HCT116 (cell line): ENCODE results near the gene GNA12. TPM values are rescaled to one million over a fixed set of nuclear protein-coding genes. Genes with fewer than 3 reads are reported as not detected.

Experiments used
- ATAC-seq: fragments of 200-7000 bp; cut with Tn5 transposase; 2 replicates; pipeline ENCODE4 v1.9.1; 2020; ENCODE audit warnings: mild to moderate bottlenecking, moderate library complexity
- BruUV-seq: library from RNA; stranded (reverse); fragments of 400-500 nt; replicated peaks from 2 replicates; lab custom pipeline; 2021; lab: Mats Ljungman, UMichigan
- CTCF ChIA-PET: fragments of 300-600 bp; sonication (Branson Sonifier 250); formaldehyde crosslinking; loops from one replicate; lab custom pipeline; 2021; ENCODE audit warnings: antibody characterized with exemption; lab: Charles Lee
- POLR2A ChIA-PET: fragments of 300-600, 350-600 bp; sonication (Branson Sonifier 250); formaldehyde crosslinking; loops from one replicate; lab custom pipeline; 2021; ENCODE audit warnings: antibody characterized with exemption; lab: Charles Lee
- RAD21 ChIA-PET, 2 experiments: fragments of 300-600 bp; sonication (Branson Sonifier 250); formaldehyde crosslinking; loops; one replicate each; lab custom pipeline; 2023; ENCODE audit warnings: low total read pairs in 2 of 2; ENCODE audit not compliant: uncharacterized antibody in 2 of 2, unreplicated experiment in 2 of 2, low non-redundant PET in 1 of 2; lab: Charles Lee
- DNase-seq: peaks from one replicate; pipeline ENCODE4 v3.0.0-alpha.2; 2010; ENCODE audit warnings: low read depth, low spot score
- H2AFZ ChIP-seq: fragments of 200-600 bp; shearing (Covaris generic), sonication (generic); 2 replicates; pipeline ENCODE4 v1.6.1; 2017; ENCODE audit warnings: low read depth, mixed run types, mixed read lengths, antibody characterized with exemption, low read length; ENCODE audit not compliant: poor library complexity, severe bottlenecking
- H3K27ac ChIP-seq: 2 replicates; pipeline ENCODE4 v1.5.1; 2012; ENCODE audit warnings: low read depth, low read length
- H3K27me3 ChIP-seq: fragments of 200-600 bp; sonication (generic); 2 replicates; pipeline ENCODE4 v1.6.1; 2016; ENCODE audit warnings: mixed run types, low read length, mixed read lengths; ENCODE audit not compliant: insufficient read depth
- H3K36me3 ChIP-seq, 2 experiments: fragments of 200-500 bp in 1 of 2; fragments of 200-600 bp in 1 of 2; sonication (Bioruptor generic) in 1 of 2; sonication (generic) in 1 of 2; 2 replicates each; pipeline versions ENCODE4 v1.5.1 to v1.6.1; 2014 to 2016; ENCODE audit warnings: low read length in 2 of 2, inconsistent platforms in 1 of 2, mixed read lengths in 1 of 2, mixed run types in 1 of 2; ENCODE audit not compliant: insufficient read depth in 2 of 2, control insufficient read depth in 1 of 2
- H3K4me1 ChIP-seq, 2 experiments: fragments of 200-600 bp in 1 of 2; sonication (generic) in 1 of 2; 2 replicates each; pipeline versions ENCODE4 v1.5.1 to v1.6.1; 2012 to 2017; ENCODE audit warnings: low read length in 2 of 2, inconsistent platforms in 1 of 2, mild to moderate bottlenecking in 1 of 2, mixed read lengths in 1 of 2, mixed run types in 1 of 2, moderate library complexity in 1 of 2; ENCODE audit not compliant: insufficient read depth in 2 of 2, control insufficient read depth in 1 of 2
- H3K4me2 ChIP-seq: fragments of 200-600 bp; sonication (generic); 2 replicates; pipeline ENCODE4 v1.6.1; 2017; ENCODE audit warnings: mixed run types, low read length, mixed read lengths
- H3K4me3 ChIP-seq, 2 experiments: fragments of 200-600 bp in 1 of 2; sonication (generic) in 1 of 2; replicated peaks in 1 of 2; 2 replicates each; pipeline ENCODE4 v1.5.1; 2011 to 2016; ENCODE audit warnings: low read length in 2 of 2, control low read depth in 1 of 2, low read depth in 1 of 2, mild to moderate bottlenecking in 1 of 2, mixed read lengths in 1 of 2, mixed run types in 1 of 2
- H3K79me2 ChIP-seq: fragments of 200-600 bp; sonication (generic); 2 replicates; pipeline ENCODE4 v1.6.1; 2017; ENCODE audit warnings: mild to moderate bottlenecking, mixed run types, low read length, moderate library complexity, mixed read lengths; ENCODE audit not compliant: insufficient read depth
- H3K9ac ChIP-seq: fragments of 200-600 bp; sonication (generic); 2 replicates; pipeline ENCODE4 v1.6.1; 2016; ENCODE audit warnings: low read length, mixed read lengths
- H3K9me2 ChIP-seq: fragments of 200-600 bp; sonication (generic), shearing (Covaris generic); 2 replicates; pipeline ENCODE4 v1.6.1; 2017; ENCODE audit warnings: mixed run types, mild to moderate bottlenecking, moderate library complexity; ENCODE audit not compliant: insufficient read depth
- H3K9me3 ChIP-seq, 2 experiments: fragments of 200-500 bp in 1 of 2; fragments of 200-600 bp in 1 of 2; sonication (Bioruptor generic) in 1 of 2; sonication (generic) in 1 of 2; 2 replicates each; pipeline ENCODE4 v1.6.1; 2014 to 2017; ENCODE audit warnings: low read length in 2 of 2, mixed read lengths in 2 of 2, inconsistent platforms in 1 of 2, low read depth in 1 of 2, mild to moderate bottlenecking in 1 of 2, mixed run types in 1 of 2, moderate library complexity in 1 of 2; ENCODE audit not compliant: control insufficient read depth in 1 of 2, insufficient read depth in 1 of 2
- H4K20me1 ChIP-seq: fragments of 200-600 bp; sonication (generic), shearing (Covaris generic); 2 replicates; pipeline ENCODE4 v1.6.1; 2017; ENCODE audit warnings: mixed run types, mild to moderate bottlenecking, moderate library complexity; ENCODE audit not compliant: insufficient read depth
- ATF3 ChIP-seq: IDR thresholded peaks from 2 replicates; pipeline ENCODE4 v1.6.1; 2012
- CBX3 ChIP-seq: IDR thresholded peaks from 2 replicates; pipeline ENCODE4 v1.6.1; 2012; ENCODE audit warnings: low read depth
- CEBPB ChIP-seq: IDR thresholded peaks from 2 replicates; pipeline ENCODE4 v1.6.1; 2012; ENCODE audit warnings: low read depth
- ELF1 ChIP-seq: IDR thresholded peaks from 2 replicates; pipeline ENCODE4 v1.6.1; 2012; ENCODE audit warnings: low read depth, borderline replicate concordance
- EZH2 ChIP-seq: fragments of 200-600 bp; sonication (generic); IDR thresholded peaks from 2 replicates; pipeline ENCODE4 v1.6.1; 2017; ENCODE audit warnings: antibody characterized with exemption, mixed run types
- FOSL1 ChIP-seq: IDR thresholded peaks from 2 replicates; pipeline ENCODE4 v1.6.1; 2012; ENCODE audit warnings: low read depth
- JUND ChIP-seq: IDR thresholded peaks from 2 replicates; pipeline ENCODE4 v1.6.1; 2012
- MAX ChIP-seq: IDR thresholded peaks from 2 replicates; pipeline ENCODE4 v1.6.1; 2012
- RAD21 ChIP-seq: IDR thresholded peaks from 2 replicates; pipeline ENCODE4 v1.6.1; 2012; ENCODE audit warnings: low read depth, mild to moderate bottlenecking
- SIN3A ChIP-seq: IDR thresholded peaks from 2 replicates; pipeline ENCODE4 v1.6.1; 2012; ENCODE audit warnings: low read depth
- SRF ChIP-seq: IDR thresholded peaks from 2 replicates; pipeline ENCODE4 v1.6.1; 2012; ENCODE audit warnings: low read depth
- ZBTB33 ChIP-seq: IDR thresholded peaks from 2 replicates; pipeline ENCODE4 v1.6.1; 2011; ENCODE audit warnings: mild to moderate bottlenecking, low read length, moderate library complexity; ENCODE audit not compliant: insufficient replicate concordance; ENCODE audit errors: extremely low read depth
- ZNF274 ChIP-seq: fragments of 200-500 bp; sonication (Bioruptor generic); IDR thresholded peaks from 2 replicates; pipeline ENCODE4 v1.6.1; 2014; ENCODE audit warnings: mild to moderate bottlenecking, low read depth, low read length, inconsistent platforms
- intact Hi-C: fragments of 100-400 bp; cut with micrococcal nuclease; formaldehyde crosslinking; loops from 2 replicates; pipeline ENCODE4 v1.10.0; 2022
- total RNA-seq: library from RNA; stranded (reverse); gene quantifications from one replicate; pipeline ENCODE4 v1.2.1, GENCODE V29; 2021; ENCODE audit not compliant: unreplicated experiment
- TF ChIP-seq, protein P1 (sequence below): IDR thresholded peaks from 2 replicates; pipeline ENCODE4 v1.6.1; 2012; ENCODE audit warnings: low read depth

Gene GNA12
- total RNA-seq, 1 experiment from 2014 or later: 32.6 TPM

- H3K36me3 ChIP-seq: no peaks in the 10 kb centered on the region
- peaks cover 64% of the 10 kb centered on the region for H3K79me2 ChIP-seq
- no peak overlapping the region for H3K4me2 ChIP-seq
- no peak for ATAC-seq
- H3K9ac ChIP-seq: no peak overlapping the region
- H3K27ac ChIP-seq: no peak overlapping the region
- H3K27me3 ChIP-seq: no peaks in the 10 kb centered on the region
- no TSS peak for BruUV-seq
- H3K9me3 ChIP-seq: no peaks in the 10 kb centered on the region
- no peak overlapping the region for H3K4me3 ChIP-seq
- RAD21 ChIA-PET: no interaction called here
- DNase-seq: no peak
- H3K4me1 ChIP-seq: no peaks in the 10 kb centered on the region
- TF ChIP-seq FOSL1 (no peak), ATF3 (no peak)
- no peak overlapping the region for H2AFZ ChIP-seq
- intact Hi-C loops: no loop called here
- POLR2A ChIA-PET: no interaction called here
- CTCF ChIA-PET: no interaction called here
- no peaks in the 10 kb centered on the region for H3K9me2 ChIP-seq
- H4K20me1 ChIP-seq: no peaks in the 10 kb centered on the region
Observed at GRCh38 chr7:2813350-2814185, 30.5 kb downstream of the GNA12 start.

GRCh38 chr7:2812831-2813230 is 31.3 kb downstream of the GNA12 start:
- H3K9me2 ChIP-seq: no peaks in the 10 kb centered on the region
- H3K4me2 ChIP-seq: no peak overlapping the region
- POLR2A ChIA-PET: no interaction called here
- peaks cover 60% of the 10 kb centered on the region for H3K79me2 ChIP-seq
- RAD21 ChIA-PET: no interaction called here
- CTCF ChIA-PET: no interaction called here
- no peaks in the 10 kb centered on the region for H3K9me3 ChIP-seq
- DNase-seq (no peak), ATAC-seq (no peak)
- BruUV-seq: no TSS peak
- H3K27me3 ChIP-seq: no peaks in the 10 kb centered on the region
- no peak overlapping the region for H3K27ac ChIP-seq
- H3K4me1 ChIP-seq: no peaks in the 10 kb centered on the region
- no peaks in the 10 kb centered on the region for H4K20me1 ChIP-seq
- no peaks in the 10 kb centered on the region for H3K36me3 ChIP-seq
- intact Hi-C loops: no loop called here
- H3K9ac ChIP-seq: no peak overlapping the region
- H3K4me3 ChIP-seq: no peak overlapping the region
- H2AFZ ChIP-seq: no peak overlapping the region
- TF ChIP-seq ZBTB33 (no peak), ATF3 (no peak), MAX (no peak), ZNF274 (no peak), EZH2 (no peak), RAD21 (no peak), SRF (no peak), CEBPB (no peak), JUND (no peak), SIN3A (no peak), ELF1 (no peak), CBX3 (no peak)
- TF ChIP-seq, protein P1, sequence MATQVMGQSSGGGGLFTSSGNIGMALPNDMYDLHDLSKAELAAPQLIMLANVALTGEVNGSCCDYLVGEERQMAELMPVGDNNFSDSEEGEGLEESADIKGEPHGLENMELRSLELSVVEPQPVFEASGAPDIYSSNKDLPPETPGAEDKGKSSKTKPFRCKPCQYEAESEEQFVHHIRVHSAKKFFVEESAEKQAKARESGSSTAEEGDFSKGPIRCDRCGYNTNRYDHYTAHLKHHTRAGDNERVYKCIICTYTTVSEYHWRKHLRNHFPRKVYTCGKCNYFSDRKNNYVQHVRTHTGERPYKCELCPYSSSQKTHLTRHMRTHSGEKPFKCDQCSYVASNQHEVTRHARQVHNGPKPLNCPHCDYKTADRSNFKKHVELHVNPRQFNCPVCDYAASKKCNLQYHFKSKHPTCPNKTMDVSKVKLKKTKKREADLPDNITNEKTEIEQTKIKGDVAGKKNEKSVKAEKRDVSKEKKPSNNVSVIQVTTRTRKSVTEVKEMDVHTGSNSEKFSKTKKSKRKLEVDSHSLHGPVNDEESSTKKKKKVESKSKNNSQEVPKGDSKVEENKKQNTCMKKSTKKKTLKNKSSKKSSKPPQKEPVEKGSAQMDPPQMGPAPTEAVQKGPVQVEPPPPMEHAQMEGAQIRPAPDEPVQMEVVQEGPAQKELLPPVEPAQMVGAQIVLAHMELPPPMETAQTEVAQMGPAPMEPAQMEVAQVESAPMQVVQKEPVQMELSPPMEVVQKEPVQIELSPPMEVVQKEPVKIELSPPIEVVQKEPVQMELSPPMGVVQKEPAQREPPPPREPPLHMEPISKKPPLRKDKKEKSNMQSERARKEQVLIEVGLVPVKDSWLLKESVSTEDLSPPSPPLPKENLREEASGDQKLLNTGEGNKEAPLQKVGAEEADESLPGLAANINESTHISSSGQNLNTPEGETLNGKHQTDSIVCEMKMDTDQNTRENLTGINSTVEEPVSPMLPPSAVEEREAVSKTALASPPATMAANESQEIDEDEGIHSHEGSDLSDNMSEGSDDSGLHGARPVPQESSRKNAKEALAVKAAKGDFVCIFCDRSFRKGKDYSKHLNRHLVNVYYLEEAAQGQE: no peak
